ENCODE measurements around the gene FBXL17. TPM values are rescaled to one million over a fixed set of nuclear protein-coding genes. Genes with fewer than 3 reads are reported as not detected.

Gene FBXL17
- total RNA-seq, 1 donor from 2014 or later = 49.4 TPM

- no peak for TF ChIP-seq CTCF (IDR thresholded peaks at IDR 0.05; ENCODE audit: borderline replicate concordance)
Observed at GRCh38 chr5:107980923-107981692, 400.8 kb downstream of the FBXL17 start.

GRCh38 chr5:107979900-107980299, 402.0 kb downstream of the FBXL17 start:
- no peaks in the 10 kb centered on the region for H3K27me3 ChIP-seq (ENCODE audit: low read depth)
- no peaks in the 10 kb centered on the region for H3K9me3 ChIP-seq (replicated peaks)
- no peak for TF ChIP-seq CTCF (IDR thresholded peaks at IDR 0.05; ENCODE audit: borderline replicate concordance)
- no peak overlapping the region for H3K27ac ChIP-seq (replicated peaks)
- no peaks in the 10 kb centered on the region for H3K36me3 ChIP-seq
- H3K4me1 ChIP-seq = peaks cover 1% of the 10 kb centered on the region
- DNase-seq = no peak
- H3K4me3 ChIP-seq = no peak overlapping the region
- intact Hi-C loops (cut with micrococcal nuclease) = no loop called here

More at GRCh38 chr5:107980923-107981692, 400.8 kb downstream of the FBXL17 start:
- no peaks in the 10 kb centered on the region for H3K36me3 ChIP-seq
- no peaks in the 10 kb centered on the region for H3K27me3 ChIP-seq (ENCODE audit: low read depth)
- H3K9me3 ChIP-seq (replicated peaks) = no peaks in the 10 kb centered on the region
- no peak overlapping the region for H3K27ac ChIP-seq (replicated peaks)
- intact Hi-C loops (cut with micrococcal nuclease) = no loop called here
- DNase-seq = no peak
- H3K4me1 ChIP-seq = peaks cover 13% of the 10 kb centered on the region
- no peak overlapping the region for H3K4me3 ChIP-seq

DNA sequence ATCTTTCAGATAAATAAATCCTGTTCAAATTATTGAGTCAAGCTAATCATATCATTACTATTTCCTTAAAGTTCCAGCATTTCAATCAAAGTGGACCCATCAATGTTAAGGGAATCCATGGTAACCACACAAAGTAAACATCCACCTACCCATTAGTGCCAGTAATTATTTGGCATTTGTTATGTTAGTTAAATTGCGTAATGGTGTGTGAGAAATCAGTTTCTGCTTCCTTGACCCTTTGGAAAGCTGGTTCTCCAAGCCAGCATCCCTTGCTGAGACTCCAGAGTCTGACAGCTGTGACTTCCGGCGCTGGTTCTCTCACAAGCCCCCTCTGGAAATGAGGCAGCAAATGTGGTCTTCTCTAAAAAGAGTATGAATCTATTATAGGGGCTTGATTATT, 402.6 kb downstream of the FBXL17 start:
- Histone ChIP-seq H3K36me3 (no peaks in the 10 kb centered on the region), H3K27ac (replicated peaks) (no peak overlapping the region), H3K27me3 (ENCODE audit: low read depth) (no peaks in the 10 kb centered on the region), H3K4me1 (no peaks in the 10 kb centered on the region), H3K4me3 (no peak overlapping the region), H3K9me3 (replicated peaks) (no peaks in the 10 kb centered on the region)
- DNase-seq = no peak
- no peak for TF ChIP-seq CTCF (IDR thresholded peaks at IDR 0.05; ENCODE audit: borderline replicate concordance)
- intact Hi-C loops (cut with micrococcal nuclease) = no loop called here

DNA sequence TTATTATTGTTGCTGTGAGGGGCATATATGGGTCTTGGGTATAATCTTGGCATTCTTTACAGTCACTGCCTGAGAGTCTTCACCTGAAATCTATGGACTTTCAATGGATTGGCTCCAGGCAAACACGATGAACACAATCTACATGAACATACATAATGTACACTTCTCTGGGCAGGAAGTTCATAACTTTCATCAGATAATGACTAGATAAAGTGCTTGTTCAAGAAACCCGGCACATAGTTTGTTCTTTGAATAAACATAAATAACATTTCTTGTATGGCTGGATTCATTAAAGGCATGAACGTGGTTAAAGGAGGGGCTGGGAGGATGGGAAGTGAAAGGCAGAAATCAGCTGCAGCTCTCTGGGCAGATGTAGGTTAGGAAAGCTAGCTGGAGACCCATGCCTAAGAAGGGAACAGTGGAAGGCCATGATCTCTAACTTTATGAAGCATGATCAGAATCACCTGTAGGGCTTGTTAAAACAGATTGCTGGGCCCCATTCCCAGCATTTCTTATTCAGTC, 404.3 kb downstream of the FBXL17 start:
- no peak overlapping the region for H3K4me3 ChIP-seq
- no peak overlapping the region for H3K27ac ChIP-seq (replicated peaks)
- no peaks in the 10 kb centered on the region for H3K9me3 ChIP-seq (replicated peaks)
- no peak for DNase-seq
- intact Hi-C loops (cut with micrococcal nuclease) = no loop called here
- TF ChIP-seq CTCF (IDR thresholded peaks at IDR 0.05; ENCODE audit: borderline replicate concordance) = no peak
- no peaks in the 10 kb centered on the region for H3K36me3 ChIP-seq
- H3K27me3 ChIP-seq (ENCODE audit: low read depth) = no peaks in the 10 kb centered on the region
- no peaks in the 10 kb centered on the region for H3K4me1 ChIP-seq

- intact Hi-C loops (cut with micrococcal nuclease) = no loop called here
- DNase-seq = no peak
- H3K4me3 ChIP-seq = no peak overlapping the region
Observed at GRCh38 chr5:107975568-107975967, 406.3 kb downstream of the FBXL17 start.

More at GRCh38 chr5:107975568-107975967, 406.3 kb downstream of the FBXL17 start:
- no peaks in the 10 kb centered on the region for H3K36me3 ChIP-seq
- no peak for TF ChIP-seq CTCF (IDR thresholded peaks at IDR 0.05; ENCODE audit: borderline replicate concordance)
- H3K4me1 ChIP-seq = no peaks in the 10 kb centered on the region
- no peak overlapping the region for H3K27ac ChIP-seq (replicated peaks)
- no peaks in the 10 kb centered on the region for H3K9me3 ChIP-seq (replicated peaks)
- H3K27me3 ChIP-seq (ENCODE audit: low read depth) = no peaks in the 10 kb centered on the region

Data from left ventricle myocardium inferior (tissue), 1 donor.